Transverse colon (tissue), 4 donors: ENCODE measurements around the gene KATNBL1.

Source experiments
- CTCF ChIP-seq, 5 experiments: fragments of 200-600 bp in 3 of 5; fragments of 450-650 bp in 2 of 5; sonication (generic) in 3 of 5; IDR thresholded peaks; 1 replicate in 2 of 5; 2 replicates in 3 of 5; pipeline ENCODE4 v1.5.1; 2016 to 2017; ENCODE audit warnings: antibody characterized with exemption in 5 of 5, inconsistent platforms in 3 of 5, mild to moderate bottlenecking in 2 of 5, moderate library complexity in 1 of 5
- EP300 ChIP-seq: sonication (generic); formaldehyde crosslinking; IDR thresholded peaks from one replicate; pipeline ENCODE4 v1.6.1; 2017; ENCODE audit warnings: antibody characterized with exemption, low read depth
- POLR2A ChIP-seq: fragments of 450-650 bp; IDR thresholded peaks from one replicate; pipeline ENCODE4 v1.6.1; 2016; ENCODE audit warnings: antibody characterized with exemption, mild to moderate bottlenecking, moderate library complexity
- POLR2AphosphoS5 ChIP-seq, 3 donors: sonication (generic); formaldehyde crosslinking; IDR thresholded peaks; one replicate each; pipeline ENCODE4 v1.6.1; 2016; ENCODE audit warnings: antibody characterized with exemption in 3 of 3

DNA sequence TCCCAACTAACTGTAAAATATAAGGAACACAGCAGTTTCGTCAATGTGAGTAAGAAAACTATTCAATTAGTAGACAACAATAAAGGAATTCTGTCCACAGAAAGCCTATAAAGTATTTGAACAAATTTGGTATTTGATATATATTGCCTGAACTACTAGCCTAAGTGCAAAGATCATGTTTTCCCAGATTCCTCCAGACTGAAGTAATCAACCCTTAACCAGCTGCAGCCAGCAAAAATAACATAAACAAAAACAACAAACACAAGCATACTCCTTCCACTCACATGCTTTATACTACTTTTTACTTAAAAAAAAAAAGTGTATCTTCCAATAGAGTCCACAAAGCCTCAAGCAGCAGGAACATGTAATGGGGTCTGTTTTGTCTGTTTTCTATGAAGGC is 84.0 kb downstream of the KATNBL1 start:
- TF ChIP-seq CTCF (IDR thresholded peaks at IDR 0.05) = no peak
- no peak for TF ChIP-seq POLR2AphosphoS5 (IDR thresholded peaks at IDR 0.05)
- TF ChIP-seq POLR2A = no peak
- no peak for TF ChIP-seq EP300
